Heart left ventricle (tissue), 11 donors: ENCODE data around the gene PRR27. TPM values are rescaled to one million over a fixed set of nuclear protein-coding genes. Genes with fewer than 3 reads are reported as not detected.

Source experiments
- polyA plus RNA-seq, 2 donors: library from polyadenylated mRNA; stranded (reverse); fragments of 200-250 nt; gene quantifications; one replicate each; pipeline ENCODE4 v1.2.3, GENCODE V29; 2013
- total RNA-seq, 9 donors: library from RNA; depleted of rRNA in 2 of 9; stranded (reverse); fragments of >200 nt in 2 of 9; fragmentation: NEBNext Ultra II Directional in 3 of 9; extraction: Animal tissue kit (Norgen Biotek cat#: 25700) in 3 of 9; gene quantifications; one replicate each; pipeline versions ENCODE4 v1.1.0 to v1.2.4, GENCODE V29; 2016 to 2023
- donor health status: ischemic (EF 13 %, LVEDD 7.1; RV severe dilation, severe dysfunction).
- donor health status: healthy with polysubstance abuse.
- donor health status: DM: no; HTN: yes; CAD: no.
- donor health status: DM: no; HTN: no; CAD: no.
- donor health status: ischemic (EF 25% LVEDD 5.7; RV mildly dilated, moderate dysfunction).
- donor health status: healthy.
- donor health status: DM: yes; HTN: yes; CAD: no.
- donor health status: PGD.
- donor health status: nonischemic (EF 23%, LVEDD 6.1; RV moderate dilation, normal function).

Gene PRR27
- total and polyA plus RNA-seq, 11 donors, result not detected

Other genes with a start within 250 kb of the PRR27 start
- gene CSN1S1, start 223.2 kb upstream of the PRR27 start, total RNA-seq, result not detected
- gene CSN1S1, start 223.2 kb upstream of the PRR27 start, polyA plus RNA-seq, result under 1 TPM in 1 of 2 donors, not detected in 1; 0.12 TPM
- gene CSN2, start 188.5 kb upstream of the PRR27 start, total RNA-seq, result not detected
- not detected for gene CSN2, start 188.5 kb upstream of the PRR27 start, polyA plus RNA-seq
- gene STATH, start 158.3 kb upstream of the PRR27 start, total RNA-seq, result not detected
- gene STATH, start 158.3 kb upstream of the PRR27 start, polyA plus RNA-seq, result not detected
- gene HTN3, start 125.8 kb upstream of the PRR27 start, total RNA-seq, result not detected
- not detected for gene HTN3, start 125.8 kb upstream of the PRR27 start, polyA plus RNA-seq
- gene HTN1, start 103.8 kb upstream of the PRR27 start, total RNA-seq, result not detected
- gene HTN1, start 103.8 kb upstream of the PRR27 start, polyA plus RNA-seq, result not detected
- not detected for gene ODAM, start 41.5 kb downstream of the PRR27 start, total RNA-seq
- gene ODAM, start 41.5 kb downstream of the PRR27 start, polyA plus RNA-seq, result not detected
- gene FDCSP, start 71.9 kb downstream of the PRR27 start, total RNA-seq, result not detected
- gene FDCSP, start 71.9 kb downstream of the PRR27 start, polyA plus RNA-seq, result not detected
- gene CSN3, start 88.4 kb downstream of the PRR27 start, total RNA-seq, result not detected
- gene CSN3, start 88.4 kb downstream of the PRR27 start, polyA plus RNA-seq, result not detected
- gene CABS1, start 180.7 kb downstream of the PRR27 start, total RNA-seq, result not detected
- gene CABS1, start 180.7 kb downstream of the PRR27 start, polyA plus RNA-seq, result not detected
- not detected for gene SMR3A, start 206.5 kb downstream of the PRR27 start, total RNA-seq
- gene SMR3A, start 206.5 kb downstream of the PRR27 start, polyA plus RNA-seq, result not detected
- not detected for gene SMR3B, start 228.9 kb downstream of the PRR27 start, total RNA-seq
- gene SMR3B, start 228.9 kb downstream of the PRR27 start, polyA plus RNA-seq, result not detected
- not detected for gene OPRPN, start 243.7 kb downstream of the PRR27 start, total RNA-seq
- gene OPRPN, start 243.7 kb downstream of the PRR27 start, polyA plus RNA-seq, result not detected